Muscle layer of duodenum (tissue), 2 donors: ENCODE data around the gene DHRS4.
"Not testable (repeated sequence)": the region's sequence is repeated elsewhere in the genome, so short reads cannot be mapped to it uniquely, and the experiment has no call there.

Experiments used
- H3K27ac ChIP-seq: one replicate; pipeline ENCODE4 v1.7.0; 2013; ENCODE audit warnings: mild to moderate bottlenecking, low read length
- H3K27me3 ChIP-seq: one replicate; pipeline ENCODE4 v1.7.0; 2013; ENCODE audit warnings: low read depth, mild to moderate bottlenecking, control low read depth, low read length
- H3K36me3 ChIP-seq, 2 donors: one replicate each; pipeline ENCODE4 v1.7.0; 2013; ENCODE audit warnings: low read length in 2 of 2, control low read depth in 1 of 2, mild to moderate bottlenecking in 1 of 2; ENCODE audit not compliant: insufficient read depth in 2 of 2, control insufficient read depth in 1 of 2
- H3K4me1 ChIP-seq, 2 donors: one replicate each; pipeline ENCODE4 v1.7.0; 2013; ENCODE audit warnings: low read length in 2 of 2, mild to moderate bottlenecking in 2 of 2, control low read depth in 1 of 2, moderate library complexity in 1 of 2; ENCODE audit not compliant: insufficient read depth in 2 of 2, control insufficient read depth in 1 of 2
- H3K4me3 ChIP-seq, 2 donors: one replicate each; pipeline ENCODE4 v1.7.0; 2013; ENCODE audit warnings: low read length in 2 of 2, low read depth in 1 of 2, mild to moderate bottlenecking in 1 of 2
- H3K9me3 ChIP-seq, 2 donors: one replicate each; pipeline ENCODE4 v1.7.0; 2013; ENCODE audit warnings: low read length in 2 of 2, control low read depth in 1 of 2, mild to moderate bottlenecking in 1 of 2; ENCODE audit not compliant: control insufficient read depth in 1 of 2
- donor health status: healthy.

Gene DHRS4

GRCh38 chr14:23989734-23990445, 36.3 kb downstream of the DHRS4 start:
- not testable (repeated sequence) for H3K36me3 ChIP-seq, H3K27me3 ChIP-seq, H3K9me3 ChIP-seq, H3K27ac ChIP-seq, H3K4me1 ChIP-seq, H3K4me3 ChIP-seq

- H3K9me3 ChIP-seq, H3K36me3 ChIP-seq, H3K27me3 ChIP-seq, H3K4me3 ChIP-seq, H3K4me1 ChIP-seq, H3K27ac ChIP-seq: not testable (repeated sequence)
These were observed 37.4 kb downstream of the DHRS4 start for GRCh38 chr14:23990961-23991360.

GRCh38 chr14:23993042-23993441, 39.5 kb downstream of the DHRS4 start:
- H3K27ac ChIP-seq, H3K4me3 ChIP-seq, H3K27me3 ChIP-seq, H3K9me3 ChIP-seq, H3K4me1 ChIP-seq, H3K36me3 ChIP-seq: not testable (repeated sequence)

DNA sequence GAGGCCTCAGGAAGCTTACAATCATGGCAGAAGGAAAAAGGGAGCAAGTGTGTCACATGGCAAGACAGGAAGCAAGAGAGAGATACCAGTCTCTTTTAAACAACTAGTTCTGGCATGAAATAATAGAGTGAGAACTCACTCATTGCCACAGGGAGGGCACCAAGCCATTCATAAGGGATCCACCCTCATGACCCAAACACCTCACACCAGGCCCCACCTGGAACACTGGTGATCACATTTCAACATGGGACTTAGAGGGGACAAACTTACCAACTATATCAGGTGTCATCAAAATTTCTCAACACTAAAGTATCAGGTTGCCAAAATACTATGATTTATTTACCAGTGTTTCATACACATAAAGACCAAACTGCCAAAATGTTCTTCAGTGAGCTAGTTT, 42.4 kb downstream of the DHRS4 start:
- H3K36me3 ChIP-seq, H3K9me3 ChIP-seq, H3K4me3 ChIP-seq, H3K4me1 ChIP-seq, H3K27me3 ChIP-seq, H3K27ac ChIP-seq: not testable (repeated sequence)

DNA sequence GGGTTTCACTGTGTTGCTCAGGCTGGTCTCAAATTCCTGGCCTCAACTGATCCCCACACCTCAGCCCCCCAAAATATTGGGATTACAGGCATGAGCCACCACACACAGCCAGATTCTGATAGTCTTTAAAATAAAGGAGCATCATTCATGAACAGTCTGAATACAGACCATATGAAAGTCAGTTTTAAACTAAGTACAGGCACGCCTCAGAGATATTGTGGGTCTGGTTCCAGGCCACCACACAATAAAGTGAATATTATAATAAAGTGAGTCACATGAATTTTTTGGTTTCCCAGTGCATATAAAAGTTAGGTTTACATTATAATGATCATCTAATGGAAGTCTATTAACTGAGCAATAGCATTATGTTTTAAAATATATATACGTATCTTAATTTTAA, 43.3 kb downstream of the DHRS4 start:
- H3K4me1 ChIP-seq, H3K36me3 ChIP-seq, H3K27ac ChIP-seq, H3K27me3 ChIP-seq, H3K9me3 ChIP-seq, H3K4me3 ChIP-seq: not testable (repeated sequence)

GRCh38 chr14:23999640-24000039, 46.1 kb downstream of the DHRS4 start:
- not testable (repeated sequence) for H3K27me3 ChIP-seq, H3K9me3 ChIP-seq, H3K36me3 ChIP-seq, H3K27ac ChIP-seq, H3K4me3 ChIP-seq, H3K4me1 ChIP-seq

DNA sequence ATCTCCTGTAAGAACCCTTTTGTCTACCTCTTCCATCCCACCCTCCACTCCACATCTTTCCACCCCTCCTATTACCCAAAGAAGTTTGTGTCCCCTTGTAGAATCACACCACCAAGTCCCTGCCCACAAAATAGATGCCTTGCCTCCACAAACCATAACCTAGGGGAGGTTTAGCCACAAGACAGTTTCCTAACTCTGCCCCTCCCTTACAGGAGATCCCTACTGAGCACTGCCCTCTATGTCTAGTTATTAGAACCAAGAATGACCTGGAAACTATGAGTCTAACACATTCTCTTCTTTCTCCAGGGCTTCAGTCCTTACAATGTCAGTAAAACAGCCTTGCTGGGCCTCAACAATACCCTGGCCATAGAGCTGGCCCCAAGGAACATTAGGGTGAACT, 47.5 kb downstream of the DHRS4 start:
- not testable (repeated sequence) for H3K4me3 ChIP-seq, H3K27me3 ChIP-seq, H3K27ac ChIP-seq, H3K9me3 ChIP-seq, H3K36me3 ChIP-seq, H3K4me1 ChIP-seq

DNA sequence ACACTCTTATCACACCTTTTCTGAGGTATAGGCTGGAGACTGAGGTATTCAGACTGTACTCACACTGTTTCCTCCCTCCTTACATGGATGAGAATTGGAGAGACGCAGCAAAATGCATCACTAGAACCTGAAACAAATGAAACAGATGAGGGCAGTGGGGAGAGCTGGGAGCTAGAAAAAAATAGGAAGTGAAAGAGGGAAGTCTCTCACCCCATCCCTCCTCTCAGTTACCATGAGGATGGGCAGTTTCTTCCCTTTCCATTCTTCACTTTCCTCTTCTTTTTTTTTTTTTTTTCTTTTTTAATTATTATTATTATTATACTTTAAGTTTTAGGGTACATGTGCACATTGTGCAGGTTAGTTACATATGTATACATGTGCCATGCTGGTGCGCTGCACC, 48.1 kb downstream of the DHRS4 start:
- not testable (repeated sequence) for H3K9me3 ChIP-seq, H3K4me3 ChIP-seq, H3K27ac ChIP-seq, H3K27me3 ChIP-seq, H3K36me3 ChIP-seq, H3K4me1 ChIP-seq

DNA sequence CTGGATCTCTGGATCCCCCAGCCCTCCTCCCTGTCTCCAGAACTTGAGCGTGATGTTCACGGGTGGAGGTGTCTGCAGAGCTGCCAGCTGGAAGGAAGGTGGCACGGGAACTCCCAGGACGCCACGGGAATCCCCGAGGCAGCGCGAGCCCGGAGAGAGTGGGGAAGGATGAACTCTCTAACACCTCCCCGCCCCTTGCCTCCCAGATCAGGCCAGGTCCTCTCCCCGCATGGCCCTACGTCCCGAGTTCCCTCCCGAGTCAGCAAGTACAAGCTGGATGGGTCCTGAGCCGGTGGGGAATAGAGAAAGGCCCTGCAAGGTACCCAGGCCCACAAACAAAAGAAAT, 52.9 kb downstream of the DHRS4 start:
- H3K27ac ChIP-seq, H3K27me3 ChIP-seq, H3K4me1 ChIP-seq, H3K9me3 ChIP-seq, H3K36me3 ChIP-seq: not testable (repeated sequence)
- H3K4me3 ChIP-seq = peak overlapping the region in 1 of 2 donors; percentile 45

DNA sequence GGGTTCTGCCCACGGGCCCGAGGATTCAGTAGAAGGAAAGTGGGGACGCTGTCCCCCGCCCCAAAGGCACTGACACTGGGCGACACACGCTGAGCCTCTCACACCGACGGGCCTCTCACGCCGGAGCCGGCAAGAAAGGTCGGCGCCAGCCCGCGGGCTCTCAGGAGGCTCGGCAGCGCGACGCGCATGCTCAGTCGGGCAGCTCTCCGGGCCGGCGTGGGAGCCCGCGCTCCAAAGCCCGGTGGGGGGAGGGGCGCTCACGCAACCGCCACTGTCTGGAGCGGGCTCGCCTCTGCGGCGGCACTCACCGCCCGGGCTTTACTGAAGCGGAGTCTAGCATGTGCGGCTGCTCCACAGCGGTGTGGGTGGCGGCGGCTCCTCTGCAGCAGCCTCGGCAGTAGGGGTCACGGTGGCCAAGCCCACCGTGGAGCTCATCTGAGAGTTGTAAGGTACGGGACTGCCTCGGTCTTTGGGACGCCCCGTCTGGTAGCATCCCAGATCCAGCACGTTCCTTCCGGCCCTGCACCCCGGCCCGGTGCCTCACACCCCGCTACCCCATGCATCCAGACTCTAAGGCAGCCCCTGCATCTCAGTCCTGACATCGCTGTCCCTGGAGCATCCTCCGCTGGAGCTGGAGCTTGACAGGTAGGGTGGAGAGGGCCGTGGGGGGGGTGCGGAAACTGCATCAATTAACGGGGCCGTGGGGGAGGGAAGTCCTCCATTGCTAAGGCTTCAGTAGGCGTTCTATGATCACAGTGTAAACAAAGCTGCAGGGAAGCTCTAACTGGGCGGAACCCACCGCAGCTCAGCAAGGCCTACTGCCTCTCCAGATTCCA, 53.5 kb downstream of the DHRS4 start:
- not testable (repeated sequence) for H3K4me1 ChIP-seq, H3K27ac ChIP-seq
- H3K4me3 ChIP-seq = peak overlapping the region in 1 of 2 donors; percentile 45

DNA sequence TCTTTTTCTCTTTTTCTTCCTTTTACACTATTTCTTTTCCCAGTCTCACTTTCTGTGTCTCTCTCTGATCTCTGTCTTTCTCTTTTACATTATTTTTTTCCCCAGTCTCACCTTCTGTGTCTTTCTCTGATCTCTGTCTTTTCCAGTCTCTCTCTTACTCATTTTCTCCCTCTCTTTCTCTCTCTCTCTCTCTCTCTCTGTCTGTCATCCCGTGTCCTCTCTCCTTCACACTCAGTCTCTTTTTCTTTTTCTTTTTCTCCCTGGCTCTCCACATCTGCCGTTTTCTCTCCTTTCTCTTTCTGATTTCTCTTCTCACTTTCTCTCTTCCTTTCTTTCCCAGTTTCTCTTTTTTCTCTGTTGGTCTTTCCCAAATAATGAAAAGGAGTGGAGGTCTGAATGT, 57.5 kb downstream of the DHRS4 start:
- Histone ChIP-seq H3K9me3 (no peaks in the 10 kb centered on the region), H3K4me3 (no peak overlapping the region), H3K27me3 (no peaks in the 10 kb centered on the region), H3K4me1 (peaks cover 0 to 4% of the 10 kb centered on the region in 2 donors), H3K27ac (no peak overlapping the region), H3K36me3 (no peaks in the 10 kb centered on the region)

More for the DNA sequence above, 53.5 kb downstream of the DHRS4 start:
- H3K36me3 ChIP-seq, H3K27me3 ChIP-seq, H3K9me3 ChIP-seq: not testable (repeated sequence)

- H3K4me1 ChIP-seq = not testable (repeated sequence)
These were observed 59.2 kb downstream of the DHRS4 start for GRCh38 chr14:24012726-24013273.

More at GRCh38 chr14:24012726-24013273, 59.2 kb downstream of the DHRS4 start:
- not testable (repeated sequence) for H3K36me3 ChIP-seq, H3K4me3 ChIP-seq, H3K27me3 ChIP-seq, H3K27ac ChIP-seq, H3K9me3 ChIP-seq
